H9 (cell line): ENCODE data around the gene BEST2. TPM values are rescaled to one million over a fixed set of nuclear protein-coding genes. Genes with fewer than 3 reads are reported as not detected.

Experiments
- DNase-seq: peaks from one replicate; pipeline ENCODE4 v3.0.0-alpha.2; 2017
- H2AFZ ChIP-seq: one replicate; pipeline ENCODE4 v1.6.1; 2013; ENCODE audit warnings: mild to moderate bottlenecking, low read length, control low read depth, moderate library complexity
- H2AK5ac ChIP-seq: 2 replicates; pipeline ENCODE4 v1.6.1; 2013; ENCODE audit warnings: low read length, control low read depth, mixed read lengths; ENCODE audit not compliant: insufficient read length
- H2BK120ac ChIP-seq: one replicate; pipeline ENCODE4 v1.6.1; 2013; ENCODE audit warnings: low read depth, mild to moderate bottlenecking, low read length, control low read depth, inconsistent platforms; ENCODE audit not compliant: poor library complexity, severe bottlenecking
- H2BK12ac ChIP-seq: 2 replicates; pipeline ENCODE4 v1.6.1; 2013; ENCODE audit warnings: low read length, control low read depth, mixed read lengths, low read depth; ENCODE audit not compliant: insufficient read length
- H2BK15ac ChIP-seq: 2 replicates; pipeline ENCODE4 v1.6.1; 2013; ENCODE audit warnings: low read depth, low read length, control low read depth
- H2BK20ac ChIP-seq: one replicate; pipeline ENCODE4 v1.6.1; 2013; ENCODE audit warnings: low read depth, mild to moderate bottlenecking, low read length, control low read depth, inconsistent platforms; ENCODE audit not compliant: poor library complexity, severe bottlenecking
- H2BK5ac ChIP-seq: 2 replicates; pipeline ENCODE4 v1.6.1; 2013; ENCODE audit warnings: low read length, control low read depth, mixed read lengths; ENCODE audit not compliant: insufficient read length
- H3K14ac ChIP-seq: 2 replicates; pipeline ENCODE4 v1.6.1; 2013; ENCODE audit warnings: low read length, control low read depth; ENCODE audit not compliant: insufficient read depth
- H3K18ac ChIP-seq: 2 replicates; pipeline ENCODE4 v1.6.1; 2013; ENCODE audit warnings: low read depth, mild to moderate bottlenecking, mixed read lengths, low read length, control low read depth; ENCODE audit not compliant: insufficient read length
- H3K23ac ChIP-seq: 2 replicates; pipeline ENCODE4 v1.6.1; 2013; ENCODE audit warnings: low read length, control low read depth, mixed read lengths, low read depth; ENCODE audit not compliant: insufficient read length
- H3K23me2 ChIP-seq: 2 replicates; pipeline ENCODE4 v1.6.1; 2013; ENCODE audit warnings: low read depth, mild to moderate bottlenecking, mixed read lengths, low read length, control low read depth; ENCODE audit not compliant: insufficient read length, poor library complexity, severe bottlenecking
- H3K27ac ChIP-seq: 2 replicates; pipeline ENCODE4 v1.5.1; 2013; ENCODE audit warnings: low read length, control low read depth, mixed read lengths, low read depth; ENCODE audit not compliant: insufficient read length
- H3K27me3 ChIP-seq: 2 replicates; pipeline ENCODE4 v1.6.1; 2013; ENCODE audit warnings: low read length, control low read depth, inconsistent platforms; ENCODE audit not compliant: insufficient read depth
- H3K4ac ChIP-seq: 2 replicates; pipeline ENCODE4 v1.6.1; 2013; ENCODE audit warnings: low read depth, mild to moderate bottlenecking, control low read depth, inconsistent platforms, low read length, moderate library complexity
- H3K4me1 ChIP-seq: 2 replicates; pipeline ENCODE4 v1.6.1; 2013; ENCODE audit warnings: low read length, control low read depth, inconsistent platforms; ENCODE audit not compliant: insufficient read depth
- H3K4me2 ChIP-seq: 2 replicates; pipeline ENCODE4 v1.6.1; 2013; ENCODE audit warnings: low read length, control low read depth, mixed read lengths; ENCODE audit not compliant: insufficient read length, insufficient read depth
- H3K56ac ChIP-seq: 2 replicates; pipeline ENCODE4 v1.6.1; 2013; ENCODE audit warnings: low read depth, mild to moderate bottlenecking, mixed read lengths, low read length, control low read depth; ENCODE audit not compliant: insufficient read length
- H3K79me1 ChIP-seq: 2 replicates; pipeline ENCODE4 v1.6.1; 2013; ENCODE audit warnings: low read depth, mild to moderate bottlenecking, moderate library complexity, low read length, control low read depth, inconsistent platforms; ENCODE audit not compliant: insufficient read depth, poor library complexity, severe bottlenecking
- H3K79me2 ChIP-seq: 2 replicates; pipeline ENCODE4 v1.6.1; 2013; ENCODE audit warnings: low read length, control low read depth, inconsistent platforms; ENCODE audit not compliant: insufficient read depth
- H3K9ac ChIP-seq: 2 replicates; pipeline ENCODE4 v1.6.1; 2013; ENCODE audit warnings: low read length, control low read depth, mixed read lengths; ENCODE audit not compliant: insufficient read length; ENCODE audit errors: extremely low read depth
- H3K9me3 ChIP-seq: one replicate; pipeline ENCODE4 v1.6.1; 2013; ENCODE audit warnings: low read depth, low read length, inconsistent platforms; ENCODE audit not compliant: control insufficient read depth
- H3T11ph ChIP-seq: one replicate; pipeline ENCODE4 v1.6.1; 2013; ENCODE audit warnings: mild to moderate bottlenecking, low read length, control low read depth, inconsistent platforms
- H4K20me1 ChIP-seq: one replicate; pipeline ENCODE4 v1.6.1; 2013; ENCODE audit not compliant: control insufficient read depth, insufficient read length, insufficient read depth
- H4K5ac ChIP-seq: 2 replicates; pipeline ENCODE4 v1.6.1; 2013; ENCODE audit warnings: low read depth, mild to moderate bottlenecking, mixed read lengths, low read length, control low read depth; ENCODE audit not compliant: insufficient read length
- H4K8ac ChIP-seq: replicated peaks from 2 replicates; pipeline ENCODE4 v1.6.1; 2013; ENCODE audit warnings: low read length, control low read depth, mixed read lengths, low read depth; ENCODE audit not compliant: insufficient read length
- H4K91ac ChIP-seq: 2 replicates; pipeline ENCODE4 v1.6.1; 2013; ENCODE audit warnings: low read depth, mild to moderate bottlenecking, moderate library complexity, mixed read lengths, low read length, control low read depth; ENCODE audit not compliant: insufficient read length
- H3K27ac Mint-ChIP-seq, 3 experiments: 2 replicates in 2 of 3; 3 replicates in 1 of 3; pipeline ENCODE4 v1.8.0; 2020 to 2021; ENCODE audit warnings: mixed read lengths in 3 of 3, mild to moderate bottlenecking in 1 of 3, moderate library complexity in 1 of 3
- H3K27me3 Mint-ChIP-seq: 2 replicates; pipeline ENCODE4 v1.8.0; 2021; ENCODE audit warnings: low read depth, mild to moderate bottlenecking, moderate library complexity, mixed read lengths
- H3K36me3 Mint-ChIP-seq, 3 experiments: 2 replicates in 2 of 3; 3 replicates in 1 of 3; pipeline ENCODE4 v1.8.0; 2020 to 2021; ENCODE audit warnings: low read depth in 3 of 3, mixed read lengths in 3 of 3; ENCODE audit not compliant: insufficient read depth in 1 of 3
- H3K4me1 Mint-ChIP-seq, 2 experiments: 2 replicates each; pipeline ENCODE4 v1.8.0; 2020; ENCODE audit warnings: mixed read lengths in 2 of 2
- H3K4me3 Mint-ChIP-seq, 2 experiments: 2 replicates in 1 of 2; 3 replicates in 1 of 2; pipeline ENCODE4 v1.8.0; 2020 to 2021; ENCODE audit warnings: mild to moderate bottlenecking in 2 of 2, mixed read lengths in 2 of 2, moderate library complexity in 1 of 2
- H3K9me3 Mint-ChIP-seq, 2 experiments: 2 replicates in 1 of 2; 3 replicates in 1 of 2; pipeline ENCODE4 v1.8.0; 2020; ENCODE audit warnings: mild to moderate bottlenecking in 2 of 2, mixed read lengths in 2 of 2, moderate library complexity in 1 of 2
- CTCF ChIP-seq: fragments of 200-600 bp; sonication (generic); conservative IDR thresholded peaks from 3 replicates; pipeline ENCODE4 v1.8.0; 2021; ENCODE audit warnings: antibody characterized with exemption, mild to moderate bottlenecking
- WGBS: extraction: QIAGEN DNeasy Blood & Tissue Kit; methylation state at CpG from one replicate; pipeline ENCODE4 v1.1.7; 2013; ENCODE audit warnings: missing lambda C conversion rate, low lambda C conversion rate, mixed read lengths; ENCODE audit not compliant: insufficient read length; ENCODE audit errors: extremely low coverage; 5-methylcytosine and 5-hydroxymethylcytosine counted together
- total RNA-seq: library from RNA; stranded (reverse); gene quantifications from 2 replicates; pipeline ENCODE4 v1.2.1, GENCODE V29; 2021

BEST2 gene
- total RNA-seq, 1 experiment from 2014 or later, result 1.6 TPM

GRCh38 chr19:12779162-12779993 lies 27.8 kb downstream of the BEST2 start:
- Mint-ChIP-seq H3K4me1 (peaks cover 27 to 28% of the 10 kb centered on the region in 2 experiments), H3K36me3 (peaks cover 3 to 5% (median 3%) of the 10 kb centered on the region in 3 experiments; a peak in 5 of 7 replicates), H3K9me3 (no peaks in the 10 kb centered on the region), H3K27ac (peak overlapping the region in 2 of 3 experiments; percentile 70 to 89; a peak in 3 of 7 replicates), H3K4me3 (peak overlapping the region; percentile 69 to 85), H3K27me3 (no peaks in the 10 kb centered on the region; the same call in 1 of the 2 replicates)
- no peak overlapping the region for H2BK12ac ChIP-seq
- H3K79me1 ChIP-seq, result no peaks in the 10 kb centered on the region
- DNase-seq, result no peak
- no peaks in the 10 kb centered on the region for H3K79me2 ChIP-seq
- no peaks in the 10 kb centered on the region for H3K27me3 ChIP-seq
- H2AFZ ChIP-seq, result no peak overlapping the region
- no CpG with 5 or more reads among the region's 15 CpGs for WGBS
- TF ChIP-seq CTCF, result peak; percentile 32; the same call in 1 of the 3 replicates
- H4K20me1 ChIP-seq, result no peaks in the 10 kb centered on the region
- H4K5ac ChIP-seq, result no peak overlapping the region
- H2BK120ac ChIP-seq, result no peak overlapping the region
- no peak overlapping the region for H3K27ac ChIP-seq
- H2BK5ac ChIP-seq, result no peak overlapping the region
- no peak overlapping the region for H3T11ph ChIP-seq
- no peak overlapping the region for H3K9ac ChIP-seq
- peaks cover 4% of the 10 kb centered on the region for H3K4me1 ChIP-seq
- H3K9me3 ChIP-seq, result no peaks in the 10 kb centered on the region
- no peak overlapping the region for H4K8ac ChIP-seq
- no peak overlapping the region for H3K56ac ChIP-seq
- no peak overlapping the region for H2BK15ac ChIP-seq
- no peak overlapping the region for H3K23ac ChIP-seq
- peak overlapping the region; percentile 69 for H3K18ac ChIP-seq
- H3K4me2 ChIP-seq, result peak overlapping the region; percentile 78
- H3K23me2 ChIP-seq, result peaks cover 25% of the 10 kb centered on the region
- no peak overlapping the region for H3K4ac ChIP-seq
- H2AK5ac ChIP-seq, result no peak overlapping the region
- H2BK20ac ChIP-seq, result no peak overlapping the region
- no peak overlapping the region for H4K91ac ChIP-seq
- no peak overlapping the region; the same call in 1 of the 2 replicates for H3K14ac ChIP-seq
